ENCODE data around the gene ZBTB48. TPM values are rescaled to one million over a fixed set of nuclear protein-coding genes. Genes with fewer than 3 reads are reported as not detected.

The ZBTB48 gene
- polyA plus RNA-seq, 1 of the 3 experiments (the other 2 are of a cell fraction), result 31.2 TPM

- no peaks in the 10 kb centered on the region for H3F3A ChIP-seq (replicated peaks; ENCODE audit: insufficient read depth)
- no peaks in the 10 kb centered on the region for H4K20me1 ChIP-seq (ENCODE audit: insufficient read depth)
- DNase-seq, result no peak
- no peak overlapping the region for H3K4me2 ChIP-seq
- ChIA-PET CTCF (interaction anchor here (0.7 to 1.5 kb wide), 5 partner anchors 8 to 103 kb away, joined by 3 read pairs; partner anchors contain the start of genes KLHL21 and NOL9), POLR2A (interaction anchor here (1.5 kb wide), 1 partner anchor 9 kb away, joined by 5 read pairs; the partner anchor contains the start of gene ZBTB48)
- no peak overlapping the region for H3K4me3 ChIP-seq (ENCODE audit: low read depth in 2 of 2, low read length in 1 of 2)
- no peak overlapping the region for H3K9ac ChIP-seq
- H2AFZ ChIP-seq (ENCODE audit: low read depth), result no peak overlapping the region
- peaks cover 3% of the 10 kb centered on the region; the same call in 1 of the 2 replicates for H3K79me2 ChIP-seq (ENCODE audit: insufficient read depth)
- H3K36me3 ChIP-seq (replicated peaks in 1 of 2; ENCODE audit: control insufficient read depth in 1 of 2, insufficient read depth in 2 of 2, low read length in 1 of 2), result peaks cover 0 to 42% of the 10 kb centered on the region in 2 experiments
- H3K27me3 ChIP-seq (ENCODE audit: insufficient read depth), result no peaks in the 10 kb centered on the region
- no peaks in the 10 kb centered on the region for H3K4me1 ChIP-seq (ENCODE audit: control insufficient read depth in 1 of 2, insufficient read depth in 2 of 2, low read depth in 1 of 2, low read length in 1 of 2)
- H3K27ac ChIP-seq (ENCODE audit: low read depth in 2 of 2, low read length in 1 of 2), result no peak overlapping the region
- no peak for TF ChIP-seq FOXM1 (IDR thresholded peaks at IDR 0.05; ENCODE audit: low read depth)
- no peak for TF ChIP-seq EP300 (IDR thresholded peaks at IDR 0.05; ENCODE audit: borderline replicate concordance in 1 of 2, low read depth in 1 of 2, low read length in 1 of 2)
- TF ChIP-seq, protein P1, sequence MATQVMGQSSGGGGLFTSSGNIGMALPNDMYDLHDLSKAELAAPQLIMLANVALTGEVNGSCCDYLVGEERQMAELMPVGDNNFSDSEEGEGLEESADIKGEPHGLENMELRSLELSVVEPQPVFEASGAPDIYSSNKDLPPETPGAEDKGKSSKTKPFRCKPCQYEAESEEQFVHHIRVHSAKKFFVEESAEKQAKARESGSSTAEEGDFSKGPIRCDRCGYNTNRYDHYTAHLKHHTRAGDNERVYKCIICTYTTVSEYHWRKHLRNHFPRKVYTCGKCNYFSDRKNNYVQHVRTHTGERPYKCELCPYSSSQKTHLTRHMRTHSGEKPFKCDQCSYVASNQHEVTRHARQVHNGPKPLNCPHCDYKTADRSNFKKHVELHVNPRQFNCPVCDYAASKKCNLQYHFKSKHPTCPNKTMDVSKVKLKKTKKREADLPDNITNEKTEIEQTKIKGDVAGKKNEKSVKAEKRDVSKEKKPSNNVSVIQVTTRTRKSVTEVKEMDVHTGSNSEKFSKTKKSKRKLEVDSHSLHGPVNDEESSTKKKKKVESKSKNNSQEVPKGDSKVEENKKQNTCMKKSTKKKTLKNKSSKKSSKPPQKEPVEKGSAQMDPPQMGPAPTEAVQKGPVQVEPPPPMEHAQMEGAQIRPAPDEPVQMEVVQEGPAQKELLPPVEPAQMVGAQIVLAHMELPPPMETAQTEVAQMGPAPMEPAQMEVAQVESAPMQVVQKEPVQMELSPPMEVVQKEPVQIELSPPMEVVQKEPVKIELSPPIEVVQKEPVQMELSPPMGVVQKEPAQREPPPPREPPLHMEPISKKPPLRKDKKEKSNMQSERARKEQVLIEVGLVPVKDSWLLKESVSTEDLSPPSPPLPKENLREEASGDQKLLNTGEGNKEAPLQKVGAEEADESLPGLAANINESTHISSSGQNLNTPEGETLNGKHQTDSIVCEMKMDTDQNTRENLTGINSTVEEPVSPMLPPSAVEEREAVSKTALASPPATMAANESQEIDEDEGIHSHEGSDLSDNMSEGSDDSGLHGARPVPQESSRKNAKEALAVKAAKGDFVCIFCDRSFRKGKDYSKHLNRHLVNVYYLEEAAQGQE (IDR thresholded peaks at IDR 0.05; ENCODE audit: low read depth, low read length), result no peak
- TF ChIP-seq POLR2AphosphoS5 (IDR thresholded peaks at IDR 0.05; ENCODE audit: low read depth, low read length), result no peak
- no peak for TF ChIP-seq MEF2A (IDR thresholded peaks at IDR 0.05; ENCODE audit: borderline replicate concordance, low read depth)
- TF ChIP-seq YY1 (IDR thresholded peaks at IDR 0.05; ENCODE audit: low read depth), result no peak
- TF ChIP-seq TEAD4 (IDR thresholded peaks at IDR 0.05; ENCODE audit: borderline replicate concordance, insufficient read depth), result no peak
- TF ChIP-seq FOSL2 (IDR thresholded peaks at IDR 0.05; ENCODE audit: borderline replicate concordance, low read depth), result no peak
- TF ChIP-seq, protein P2, sequence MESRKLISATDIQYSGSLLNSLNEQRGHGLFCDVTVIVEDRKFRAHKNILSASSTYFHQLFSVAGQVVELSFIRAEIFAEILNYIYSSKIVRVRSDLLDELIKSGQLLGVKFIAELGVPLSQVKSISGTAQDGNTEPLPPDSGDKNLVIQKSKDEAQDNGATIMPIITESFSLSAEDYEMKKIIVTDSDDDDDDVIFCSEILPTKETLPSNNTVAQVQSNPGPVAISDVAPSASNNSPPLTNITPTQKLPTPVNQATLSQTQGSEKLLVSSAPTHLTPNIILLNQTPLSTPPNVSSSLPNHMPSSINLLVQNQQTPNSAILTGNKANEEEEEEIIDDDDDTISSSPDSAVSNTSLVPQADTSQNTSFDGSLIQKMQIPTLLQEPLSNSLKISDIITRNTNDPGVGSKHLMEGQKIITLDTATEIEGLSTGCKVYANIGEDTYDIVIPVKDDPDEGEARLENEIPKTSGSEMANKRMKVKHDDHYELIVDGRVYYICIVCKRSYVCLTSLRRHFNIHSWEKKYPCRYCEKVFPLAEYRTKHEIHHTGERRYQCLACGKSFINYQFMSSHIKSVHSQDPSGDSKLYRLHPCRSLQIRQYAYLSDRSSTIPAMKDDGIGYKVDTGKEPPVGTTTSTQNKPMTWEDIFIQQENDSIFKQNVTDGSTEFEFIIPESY (IDR thresholded peaks at IDR 0.05; ENCODE audit: borderline replicate concordance, low read depth), result no peak
- TF ChIP-seq, protein P3, sequence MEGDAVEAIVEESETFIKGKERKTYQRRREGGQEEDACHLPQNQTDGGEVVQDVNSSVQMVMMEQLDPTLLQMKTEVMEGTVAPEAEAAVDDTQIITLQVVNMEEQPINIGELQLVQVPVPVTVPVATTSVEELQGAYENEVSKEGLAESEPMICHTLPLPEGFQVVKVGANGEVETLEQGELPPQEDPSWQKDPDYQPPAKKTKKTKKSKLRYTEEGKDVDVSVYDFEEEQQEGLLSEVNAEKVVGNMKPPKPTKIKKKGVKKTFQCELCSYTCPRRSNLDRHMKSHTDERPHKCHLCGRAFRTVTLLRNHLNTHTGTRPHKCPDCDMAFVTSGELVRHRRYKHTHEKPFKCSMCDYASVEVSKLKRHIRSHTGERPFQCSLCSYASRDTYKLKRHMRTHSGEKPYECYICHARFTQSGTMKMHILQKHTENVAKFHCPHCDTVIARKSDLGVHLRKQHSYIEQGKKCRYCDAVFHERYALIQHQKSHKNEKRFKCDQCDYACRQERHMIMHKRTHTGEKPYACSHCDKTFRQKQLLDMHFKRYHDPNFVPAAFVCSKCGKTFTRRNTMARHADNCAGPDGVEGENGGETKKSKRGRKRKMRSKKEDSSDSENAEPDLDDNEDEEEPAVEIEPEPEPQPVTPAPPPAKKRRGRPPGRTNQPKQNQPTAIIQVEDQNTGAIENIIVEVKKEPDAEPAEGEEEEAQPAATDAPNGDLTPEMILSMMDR (IDR thresholded peaks at IDR 0.05), result no peak
- no peak for TF ChIP-seq MXI1 (IDR thresholded peaks at IDR 0.05; ENCODE audit: low read depth, low read length)
- H3K9me3 ChIP-seq, result no peaks in the 10 kb centered on the region
- H3K9me2 ChIP-seq, result no peaks in the 10 kb centered on the region
- 92% methylated on average over 16 of the region's 24 CpGs for WGBS (ENCODE audit: low lambda C conversion rate)
Measured at GRCh38 chr1:6588893-6589520, 9.2 kb downstream of the ZBTB48 start.

Data from SK-N-SH (cell line).